Measurements from ENCODE around the gene DAAM1.

DAAM1 gene

GRCh38 chr14:59271734-59272133 lies 83.3 kb downstream of the DAAM1 start:
- no peak for DNase-seq
- in situ Hi-C loops (cut with HindIII; ENCODE audit: low pct_ligation_motif_present, low pct_unique_long_range_greater_than_20kb, low sequenced_read_pairs) = no loop called here

- in situ Hi-C loops (cut with HindIII; ENCODE audit: low pct_ligation_motif_present, low pct_unique_long_range_greater_than_20kb, low sequenced_read_pairs) = no loop called here
- DNase-seq = no peak
Measured at GRCh38 chr14:59272633-59273032, 84.2 kb downstream of the DAAM1 start.

- in situ Hi-C loops (cut with HindIII; ENCODE audit: low pct_ligation_motif_present, low pct_unique_long_range_greater_than_20kb, low sequenced_read_pairs) = no loop called here
Measured at GRCh38 chr14:59273737-59274136, 85.3 kb downstream of the DAAM1 start.

GRCh38 chr14:59274991-59275391 lies 86.5 kb downstream of the DAAM1 start:
- in situ Hi-C loops (cut with HindIII; ENCODE audit: low pct_ligation_motif_present, low pct_unique_long_range_greater_than_20kb, low sequenced_read_pairs) = no loop called here
- peak; percentile 41 for DNase-seq

More at GRCh38 chr14:59273737-59274136, 85.3 kb downstream of the DAAM1 start:
- DNase-seq = no peak

- in situ Hi-C loops (cut with HindIII; ENCODE audit: low pct_ligation_motif_present, low pct_unique_long_range_greater_than_20kb, low sequenced_read_pairs) = no loop called here
- peak; percentile 79 for DNase-seq
Measured at GRCh38 chr14:59275668-59276067, 87.2 kb downstream of the DAAM1 start.

- in situ Hi-C loops (cut with HindIII; ENCODE audit: low pct_ligation_motif_present, low pct_unique_long_range_greater_than_20kb, low sequenced_read_pairs) = no loop called here
- DNase-seq = no peak
Measured at GRCh38 chr14:59276235-59276634, 87.8 kb downstream of the DAAM1 start.

- in situ Hi-C loops (cut with HindIII; ENCODE audit: low pct_ligation_motif_present, low pct_unique_long_range_greater_than_20kb, low sequenced_read_pairs) = no loop called here
- DNase-seq = peak; percentile 25
Measured at GRCh38 chr14:59277659-59278058, 89.2 kb downstream of the DAAM1 start.

GRCh38 chr14:59278111-59278510 lies 89.6 kb downstream of the DAAM1 start:
- in situ Hi-C loops (cut with HindIII; ENCODE audit: low pct_ligation_motif_present, low pct_unique_long_range_greater_than_20kb, low sequenced_read_pairs) = no loop called here
- DNase-seq = peak; percentile 88

GRCh38 chr14:59280961-59281360 lies 92.5 kb downstream of the DAAM1 start:
- in situ Hi-C loops (cut with HindIII; ENCODE audit: low pct_ligation_motif_present, low pct_unique_long_range_greater_than_20kb, low sequenced_read_pairs) = no loop called here
- DNase-seq = no peak

GRCh38 chr14:59281609-59282377 lies 93.3 kb downstream of the DAAM1 start:
- in situ Hi-C loops (cut with HindIII; ENCODE audit: low pct_ligation_motif_present, low pct_unique_long_range_greater_than_20kb, low sequenced_read_pairs) = no loop called here
- no peak for DNase-seq

- in situ Hi-C loops (cut with HindIII; ENCODE audit: low pct_ligation_motif_present, low pct_unique_long_range_greater_than_20kb, low sequenced_read_pairs) = no loop called here
- DNase-seq = no peak
Measured at GRCh38 chr14:59282378-59282765, 93.9 kb downstream of the DAAM1 start.

- no peak for DNase-seq
- in situ Hi-C loops (cut with HindIII; ENCODE audit: low pct_ligation_motif_present, low pct_unique_long_range_greater_than_20kb, low sequenced_read_pairs) = no loop called here
Measured at GRCh38 chr14:59283361-59283760, 94.9 kb downstream of the DAAM1 start.

GRCh38 chr14:59284059-59284458 lies 95.6 kb downstream of the DAAM1 start:
- in situ Hi-C loops (cut with HindIII; ENCODE audit: low pct_ligation_motif_present, low pct_unique_long_range_greater_than_20kb, low sequenced_read_pairs) = no loop called here
- DNase-seq = no peak

GRCh38 chr14:59292028-59292427 lies 103.6 kb downstream of the DAAM1 start:
- no peak for DNase-seq
- in situ Hi-C loops (cut with HindIII; ENCODE audit: low pct_ligation_motif_present, low pct_unique_long_range_greater_than_20kb, low sequenced_read_pairs) = no loop called here

- no peak for DNase-seq
- in situ Hi-C loops (cut with HindIII; ENCODE audit: low pct_ligation_motif_present, low pct_unique_long_range_greater_than_20kb, low sequenced_read_pairs) = no loop called here
Measured at GRCh38 chr14:59292921-59293534, 104.6 kb downstream of the DAAM1 start.

- DNase-seq = no peak
- in situ Hi-C loops (cut with HindIII; ENCODE audit: low pct_ligation_motif_present, low pct_unique_long_range_greater_than_20kb, low sequenced_read_pairs) = no loop called here
Measured at GRCh38 chr14:59293935-59294661, 105.6 kb downstream of the DAAM1 start.

- in situ Hi-C loops (cut with HindIII; ENCODE audit: low pct_ligation_motif_present, low pct_unique_long_range_greater_than_20kb, low sequenced_read_pairs) = no loop called here
- no peak for DNase-seq
Measured at GRCh38 chr14:59294662-59294992, 106.2 kb downstream of the DAAM1 start.

GRCh38 chr14:59295951-59296350 lies 107.5 kb downstream of the DAAM1 start:
- in situ Hi-C loops (cut with HindIII; ENCODE audit: low pct_ligation_motif_present, low pct_unique_long_range_greater_than_20kb, low sequenced_read_pairs) = no loop called here
- DNase-seq = no peak

GRCh38 chr14:59296508-59296907 lies 108.0 kb downstream of the DAAM1 start:
- no peak for DNase-seq
- in situ Hi-C loops (cut with HindIII; ENCODE audit: low pct_ligation_motif_present, low pct_unique_long_range_greater_than_20kb, low sequenced_read_pairs) = no loop called here
